HepG2 (cell line): ENCODE data around the gene TDRD10. TPM values are rescaled to one million over a fixed set of nuclear protein-coding genes. Genes with fewer than 3 reads are reported as not detected.

Experiments used
- DNMT1 ChIP-seq: sonication (generic); formaldehyde crosslinking; IDR thresholded peaks from 2 replicates; pipeline ENCODE4 v1.5.1; 2020; ENCODE audit warnings: mild to moderate bottlenecking, missing genetic modification reagents
- FOXM1 ChIP-seq: sonication (generic); formaldehyde crosslinking; IDR thresholded peaks from 2 replicates; pipeline ENCODE4 v1.5.0; 2020; ENCODE audit warnings: missing genetic modification reagents
- HNF4A ChIP-seq: sonication (generic); formaldehyde crosslinking; IDR thresholded peaks from 2 replicates; pipeline ENCODE4 v1.4.0; 2020; ENCODE audit warnings: missing genetic modification reagents
- HOXA3 ChIP-seq: sonication (generic); formaldehyde crosslinking; IDR thresholded peaks from 2 replicates; pipeline ENCODE4 v1.5.0; 2020; ENCODE audit warnings: missing genetic modification reagents
- IRF2 ChIP-seq: IDR thresholded peaks from 2 replicates; pipeline ENCODE4 v1.6.1; 2018; ENCODE audit warnings: missing genetic modification reagents, missing compliant biosample characterization
- KDM3A ChIP-seq: IDR thresholded peaks from 2 replicates; pipeline ENCODE4 v1.6.1; 2018; ENCODE audit warnings: low read depth, missing compliant biosample characterization
- KIAA2018 ChIP-seq: sonication (generic); formaldehyde crosslinking; IDR thresholded peaks from 2 replicates; pipeline ENCODE4 v1.5.0; 2020; ENCODE audit warnings: mild to moderate bottlenecking, missing genetic modification reagents, borderline replicate concordance
- ONECUT2 ChIP-seq: sonication (generic); formaldehyde crosslinking; IDR thresholded peaks from 2 replicates; pipeline ENCODE4 v1.4.0; 2020; ENCODE audit warnings: missing genetic modification reagents
- PATZ1 ChIP-seq: sonication (generic); formaldehyde crosslinking; IDR thresholded peaks from 2 replicates; pipeline ENCODE4 v1.4.0; 2020; ENCODE audit warnings: missing genetic modification reagents
- PHB2 ChIP-seq: fragments of 450-650 bp; IDR thresholded peaks from 2 replicates; pipeline ENCODE4 v1.6.1; 2018; ENCODE audit not compliant: partially characterized antibody
- POGK ChIP-seq: sonication (generic); formaldehyde crosslinking; conservative IDR thresholded peaks from 2 replicates; pipeline ENCODE4 v1.8.0; 2022; ENCODE audit warnings: mild to moderate bottlenecking, moderate library complexity, missing genetic modification reagents
- RCOR2 ChIP-seq: IDR thresholded peaks from 2 replicates; pipeline ENCODE4 v1.6.1; 2016; ENCODE audit warnings: missing biosample characterization, missing genetic modification reagents
- ZFP36L1 ChIP-seq: sonication (generic); formaldehyde crosslinking; IDR thresholded peaks from 2 replicates; pipeline ENCODE4 v1.8.0; 2022; ENCODE audit warnings: mild to moderate bottlenecking, missing genetic modification reagents, moderate library complexity
- ZFYVE20 ChIP-seq: sonication (generic); formaldehyde crosslinking; IDR thresholded peaks from 2 replicates; pipeline ENCODE4 v1.8.0; 2023; ENCODE audit warnings: low read depth, mild to moderate bottlenecking, moderate library complexity, missing genetic modification reagents, borderline replicate concordance
- ZNF362 ChIP-seq: sonication (generic); formaldehyde crosslinking; IDR thresholded peaks from 2 replicates; pipeline ENCODE4 v1.4.0; 2020; ENCODE audit warnings: missing genetic modification reagents, mild to moderate bottlenecking, borderline replicate concordance
- ZNF576 ChIP-seq: sonication (generic); formaldehyde crosslinking; IDR thresholded peaks from 2 replicates; pipeline ENCODE4 v1.4.0; 2020; ENCODE audit warnings: mild to moderate bottlenecking, missing genetic modification reagents
- ZNF782 ChIP-seq: sonication (generic); formaldehyde crosslinking; IDR thresholded peaks from 2 replicates; pipeline ENCODE4 v1.4.0; 2020; ENCODE audit warnings: missing genetic modification reagents, mild to moderate bottlenecking, borderline replicate concordance
- polyA plus RNA-seq, 8 experiments: library from polyadenylated mRNA; depleted of rRNA in 3 of 8; stranded (reverse) in 7 of 8; unstranded in 1 of 8; fragments of >200 nt; fragmentation: Illumina TruSeq in 4 of 8; extraction: Trizol in 4 of 8; gene quantifications; 2 replicates each; pipeline versions ENCODE4 v1.2.1 to v1.2.3, GENCODE V29; 2011 to 2016; ENCODE audit warnings: low read depth in 4 of 8, missing spikeins in 1 of 8, mixed read lengths in 1 of 8; ENCODE audit not compliant: insufficient read depth in 1 of 8
- total RNA-seq, 5 experiments: library from RNA; depleted of rRNA; stranded (reverse); fragments of >200 nt; fragmentation: Illumina TruSeq; extraction: Trizol; gene quantifications; 2 replicates each; pipeline ENCODE4 v1.2.3, GENCODE V29; 2016; ENCODE audit warnings: low read depth in 1 of 5

TDRD10 gene
- total and polyA plus RNA-seq, 2 of the 13 experiments (the other 11 are each of a cell fraction or from before 2014, with no cell fraction given), result not detected

GRCh38 chr1:154559466-154560044, 57.5 kb downstream of the TDRD10 start (continued):
- TF ChIP-seq PHB2 (no peak), FOXM1 (CRISPR knock-in tag) (no peak), ZFYVE20 (CRISPR knock-in tag) (no peak), RCOR2 (CRISPR knock-in tag) (peak; percentile 5; the same call in 1 of the 2 replicates), PATZ1 (CRISPR knock-in tag) (no peak), ONECUT2 (no peak), KDM3A (CRISPR knock-in tag) (0 out of 2 replicates have a peak, but pooled peaks have one; percentile 34), IRF2 (CRISPR knock-in tag) (0 out of 2 replicates have a peak, but pooled peaks have one; percentile 9), ZFP36L1 (CRISPR knock-in tag) (no peak), HNF4A (CRISPR knock-in tag) (no peak), DNMT1 (no peak), POGK (CRISPR knock-in tag) (no peak), KIAA2018 (no peak), ZNF576 (CRISPR knock-in tag) (no peak), ZNF782 (no peak), ZNF362 (CRISPR knock-in tag) (no peak), HOXA3 (CRISPR knock-in tag) (no peak)
